Smooth muscle cell (in vitro differentiated cells): ENCODE results near the gene EIF3CL. TPM values are rescaled to one million over a fixed set of nuclear protein-coding genes. Genes with fewer than 3 reads are reported as not detected.
"Not testable (repeated sequence)": the region's sequence is repeated elsewhere in the genome, so short reads cannot be mapped to it uniquely, and the experiment has no call there.

Source experiments
- DNase-seq: peaks from one replicate; lab custom pipeline; 2025; ENCODE audit not compliant: unreplicated experiment; lab: John Stamatoyannopoulos, UW
- H2AFZ ChIP-seq: fragments of 200-600 bp; sonication (generic); 2 replicates; pipeline ENCODE4 v1.6.0; 2016; ENCODE audit warnings: antibody characterized with exemption, low read depth, mild to moderate bottlenecking
- H3F3A ChIP-seq: fragments of 200-600 bp; sonication (generic); 2 replicates; pipeline ENCODE4 v1.6.0; 2017; ENCODE audit warnings: antibody characterized with exemption, low read depth
- H3K27ac ChIP-seq: fragments of 200-600 bp; sonication (generic); 2 replicates; pipeline ENCODE4 v1.5.1; 2016; ENCODE audit warnings: low read depth, mild to moderate bottlenecking
- H3K27me3 ChIP-seq: fragments of 200-600 bp; sonication (generic); 2 replicates; pipeline ENCODE4 v1.6.1; 2016; ENCODE audit warnings: low read depth, mild to moderate bottlenecking
- H3K36me3 ChIP-seq: fragments of 200-600 bp; sonication (generic); 2 replicates; pipeline ENCODE4 v1.5.1; 2016; ENCODE audit warnings: low read depth
- H3K4me1 ChIP-seq: fragments of 200-600 bp; sonication (generic); 2 replicates; pipeline ENCODE4 v1.5.1; 2016; ENCODE audit warnings: low read depth
- H3K4me2 ChIP-seq: fragments of 200-600 bp; sonication (generic); 2 replicates; pipeline ENCODE4 v1.6.0; 2016; ENCODE audit warnings: mild to moderate bottlenecking
- H3K4me3 ChIP-seq: fragments of 200-600 bp; sonication (generic); 2 replicates; pipeline ENCODE4 v1.5.1; 2016; ENCODE audit warnings: mild to moderate bottlenecking
- H3K79me2 ChIP-seq: fragments of 200-600 bp; sonication (generic); 2 replicates; pipeline ENCODE4 v1.6.0; 2016; ENCODE audit warnings: low read depth, mild to moderate bottlenecking
- H3K9ac ChIP-seq: fragments of 200-600 bp; sonication (generic); 2 replicates; pipeline ENCODE4 v1.6.0; 2016; ENCODE audit warnings: low read depth
- H3K9me3 ChIP-seq: fragments of 200-600 bp; sonication (generic); replicated peaks from 2 replicates; pipeline ENCODE4 v1.5.1; 2016; ENCODE audit warnings: low read depth
- H4K20me1 ChIP-seq: fragments of 200-600 bp; sonication (generic); 2 replicates; pipeline ENCODE4 v1.6.0; 2016; ENCODE audit warnings: low read depth
- WGBS: methylation state at CpG from one replicate; pipeline ENCODE4 v1.1.7; 2016; ENCODE audit warnings: low lambda C conversion rate; 5-methylcytosine and 5-hydroxymethylcytosine counted together
- polyA plus RNA-seq: library from polyadenylated mRNA; unstranded; fragments of >200 nt; fragmentation: Nextera tagmentation; extraction: Ambion mirVana; gene quantifications from 2 replicates; pipeline ENCODE4 v1.2.1, GENCODE V29; 2016
- total RNA-seq: library from RNA; depleted of rRNA; stranded (reverse); fragments of >200 nt; gene quantifications from 2 replicates; pipeline ENCODE4 v1.2.3, GENCODE V29; 2014

The EIF3CL gene
- total and polyA plus RNA-seq, 2 experiments from 2014 or later = 86.8 TPM; not detected in 1

DNA sequence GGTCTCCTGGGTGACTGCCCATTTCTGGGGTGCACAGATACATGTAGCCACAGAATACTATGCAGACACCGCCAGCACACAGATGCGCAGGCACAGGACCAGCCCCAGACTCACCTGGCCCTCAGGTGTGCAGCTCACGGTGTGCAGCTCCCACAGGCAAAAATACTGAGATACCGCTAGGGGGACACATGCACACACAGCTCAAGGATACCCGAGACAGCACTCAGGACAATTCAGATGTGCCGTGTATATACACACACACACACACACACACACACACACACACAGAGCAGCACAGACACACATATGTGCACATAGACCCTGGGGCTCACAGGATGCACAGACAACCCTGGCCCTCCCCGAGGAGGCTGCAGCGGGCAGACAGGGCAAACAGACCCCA lies 28.5 kb downstream of the EIF3CL start:
- H3K27me3 ChIP-seq, H3K4me3 ChIP-seq, H4K20me1 ChIP-seq, H2AFZ ChIP-seq, H3F3A ChIP-seq, H3K27ac ChIP-seq, H3K79me2 ChIP-seq, H3K9me3 ChIP-seq, DNase-seq, H3K36me3 ChIP-seq, H3K4me2 ChIP-seq, H3K9ac ChIP-seq, H3K4me1 ChIP-seq: not testable (repeated sequence)
- 33% methylated on average over 5 of the region's 8 CpGs for WGBS

DNA sequence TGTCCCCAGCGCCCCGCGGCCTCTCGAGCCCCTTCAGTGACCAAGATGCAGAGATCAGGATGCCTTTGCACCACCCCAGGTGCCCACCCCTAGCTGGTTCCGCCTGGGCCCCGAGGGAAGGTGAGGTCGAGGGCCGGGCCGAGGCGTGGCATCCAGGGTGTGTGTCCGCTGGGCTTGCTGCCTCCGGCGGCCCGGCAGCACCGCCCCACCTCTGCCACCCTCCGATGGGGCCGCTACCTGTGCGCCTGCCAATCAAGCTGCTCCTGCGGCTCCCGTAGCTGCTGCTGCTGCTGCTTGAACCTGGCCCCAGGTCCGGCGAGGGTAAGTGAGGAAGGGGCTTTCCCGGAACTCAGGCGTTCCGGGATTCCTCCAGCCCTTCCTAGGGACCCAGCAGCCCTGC lies 29.4 kb downstream of the EIF3CL start:
- not testable (repeated sequence) for H3K4me3 ChIP-seq, H3K9ac ChIP-seq, H3K27me3 ChIP-seq, H3K36me3 ChIP-seq, H3K4me2 ChIP-seq, H3F3A ChIP-seq, DNase-seq, H3K4me1 ChIP-seq, H4K20me1 ChIP-seq, H2AFZ ChIP-seq, H3K79me2 ChIP-seq, H3K27ac ChIP-seq, H3K9me3 ChIP-seq
- 5% methylated on average over 7 of the region's 25 CpGs for WGBS

DNA sequence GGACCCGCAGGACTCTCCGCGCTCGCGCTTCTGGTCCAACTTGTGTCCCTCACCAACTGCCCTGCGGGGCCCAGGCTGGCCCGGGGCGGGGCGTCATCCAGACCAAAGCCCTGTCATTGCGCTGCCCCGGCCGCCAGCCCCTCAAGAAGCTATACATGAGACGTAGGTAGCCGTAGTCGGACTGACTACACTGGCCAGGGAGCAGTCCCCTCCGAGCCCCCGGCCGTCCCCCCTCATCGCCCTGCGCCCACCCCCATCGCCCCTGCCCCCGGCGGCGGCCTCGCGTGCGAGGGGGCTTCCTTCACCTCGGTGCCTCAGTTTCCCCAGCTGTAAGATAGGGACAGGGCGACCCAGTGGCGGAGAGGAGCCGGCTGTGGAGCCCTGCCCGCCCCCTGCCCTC lies 35.7 kb downstream of the EIF3CL start:
- not testable (repeated sequence) for H3K9me3 ChIP-seq, H3K4me3 ChIP-seq, H4K20me1 ChIP-seq, H3K27ac ChIP-seq, H3K27me3 ChIP-seq, DNase-seq, H3K79me2 ChIP-seq, H3K9ac ChIP-seq, H3K4me1 ChIP-seq, H3F3A ChIP-seq, H3K4me2 ChIP-seq, H2AFZ ChIP-seq, H3K36me3 ChIP-seq
- 89% methylated on average over 20 of the region's 32 CpGs for WGBS

DNA sequence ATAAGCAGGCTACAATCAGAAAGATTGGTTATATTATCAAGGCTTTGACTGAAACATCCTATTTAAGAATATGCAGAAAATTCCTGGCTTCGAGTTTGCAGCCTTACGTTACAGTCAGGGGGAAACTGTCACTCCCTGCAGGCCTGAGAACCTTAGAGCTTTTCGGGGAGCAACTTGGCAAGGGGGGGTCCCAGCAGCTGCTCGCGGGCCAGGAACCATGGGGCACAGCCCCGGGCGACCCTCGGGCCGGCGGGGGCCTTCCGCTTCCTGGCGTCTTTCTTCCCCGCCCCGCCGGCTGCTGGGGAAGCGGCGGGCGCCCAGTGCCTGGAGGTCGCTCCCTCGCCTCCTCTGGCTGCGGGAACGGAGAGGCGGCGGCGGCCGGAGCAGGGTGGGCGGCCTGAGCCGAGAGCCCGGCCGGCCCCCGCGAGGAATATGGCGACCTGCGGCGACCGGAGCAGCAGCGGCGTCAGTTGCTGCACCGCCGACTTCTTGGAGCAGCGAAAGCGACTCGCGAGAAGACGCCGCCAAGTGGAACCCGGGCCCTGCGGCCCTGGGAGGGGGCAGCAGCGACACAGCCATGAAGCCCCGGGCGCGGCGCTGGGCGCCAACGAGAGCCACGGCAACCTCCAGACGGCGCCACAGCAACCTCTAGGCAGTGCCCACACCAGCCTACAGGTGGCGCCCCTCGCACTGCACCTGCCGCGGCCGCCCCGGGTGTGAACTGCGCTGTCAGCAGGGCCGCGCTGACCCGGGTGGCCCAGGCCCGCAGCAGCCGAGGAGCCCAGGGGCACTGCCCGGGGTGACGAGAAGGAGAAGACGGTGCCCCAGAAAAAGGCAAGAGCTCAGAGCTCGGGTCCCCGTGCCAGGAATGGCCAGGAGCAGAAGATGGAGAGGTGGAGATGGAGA lies 39.1 kb downstream of the EIF3CL start:
- not testable (repeated sequence) for H3K9me3 ChIP-seq, H3K9ac ChIP-seq, H3K36me3 ChIP-seq, H3K27me3 ChIP-seq, DNase-seq, H3F3A ChIP-seq, H3K4me1 ChIP-seq, H3K4me3 ChIP-seq, H4K20me1 ChIP-seq, H3K4me2 ChIP-seq, H3K79me2 ChIP-seq, H2AFZ ChIP-seq, H3K27ac ChIP-seq
- WGBS = no CpG with 5 or more reads among the region's 75 CpGs

DNA sequence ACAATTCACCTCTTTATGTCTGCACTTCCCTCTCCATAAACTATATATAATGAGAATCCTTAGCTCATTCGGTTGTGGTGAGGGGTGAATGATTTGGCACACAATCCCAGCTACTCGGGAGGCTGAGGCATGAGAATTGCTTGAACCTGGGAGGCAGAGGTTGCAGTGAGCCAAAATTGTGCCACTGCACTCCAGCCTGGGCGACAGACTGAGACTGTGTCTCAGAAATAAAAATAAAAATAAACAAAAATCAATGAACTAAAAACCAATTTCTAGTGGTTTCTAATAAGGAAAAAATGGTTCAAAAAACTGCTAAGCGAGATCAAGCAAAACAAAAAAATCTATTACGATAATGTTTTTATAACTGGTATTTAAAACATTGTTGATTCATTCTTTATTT lies 40.2 kb downstream of the EIF3CL start, which contains the start of gene NPIPB6:
Gene NPIPB6 (minus strand): TSS at position 101 of the 400 bp plus-strand sequence. CDS start 686 bp downstream, outside the sequence.
- not testable (repeated sequence) for H3K27me3 ChIP-seq, H3K9ac ChIP-seq, H3K4me2 ChIP-seq, H3K4me1 ChIP-seq, H3K4me3 ChIP-seq, H3K9me3 ChIP-seq, H2AFZ ChIP-seq, H4K20me1 ChIP-seq, DNase-seq, H3K36me3 ChIP-seq, H3F3A ChIP-seq, H3K27ac ChIP-seq, H3K79me2 ChIP-seq
- no CpG with 5 or more reads among the region's 5 CpGs for WGBS

DNA sequence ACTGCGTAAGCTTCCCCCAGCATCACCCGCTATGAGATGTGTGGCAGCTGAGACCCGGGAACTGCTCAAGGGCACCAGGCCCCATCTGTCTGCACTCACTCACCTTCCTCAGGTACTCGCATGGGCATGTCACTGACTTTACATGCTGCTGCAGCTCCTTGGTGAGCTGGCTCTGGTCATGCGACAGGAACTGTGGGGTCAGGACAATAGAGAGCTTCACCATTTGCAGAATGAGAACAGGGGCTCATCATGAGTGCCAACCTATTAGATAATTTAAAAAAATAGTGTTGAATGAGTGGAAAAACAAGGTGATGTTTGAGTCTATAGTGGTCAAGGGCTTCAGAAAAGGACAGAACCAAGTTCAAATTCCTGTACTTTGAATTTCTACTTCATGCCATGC lies 41.0 kb downstream of the EIF3CL start:
- not testable (repeated sequence) for H4K20me1 ChIP-seq, H3K4me1 ChIP-seq, H2AFZ ChIP-seq, H3K27me3 ChIP-seq, H3K79me2 ChIP-seq, H3K9me3 ChIP-seq, H3K36me3 ChIP-seq, H3K27ac ChIP-seq, DNase-seq, H3F3A ChIP-seq, H3K4me3 ChIP-seq, H3K4me2 ChIP-seq, H3K9ac ChIP-seq
- WGBS = 75% methylated on average over 2 of the region's 5 CpGs

DNA sequence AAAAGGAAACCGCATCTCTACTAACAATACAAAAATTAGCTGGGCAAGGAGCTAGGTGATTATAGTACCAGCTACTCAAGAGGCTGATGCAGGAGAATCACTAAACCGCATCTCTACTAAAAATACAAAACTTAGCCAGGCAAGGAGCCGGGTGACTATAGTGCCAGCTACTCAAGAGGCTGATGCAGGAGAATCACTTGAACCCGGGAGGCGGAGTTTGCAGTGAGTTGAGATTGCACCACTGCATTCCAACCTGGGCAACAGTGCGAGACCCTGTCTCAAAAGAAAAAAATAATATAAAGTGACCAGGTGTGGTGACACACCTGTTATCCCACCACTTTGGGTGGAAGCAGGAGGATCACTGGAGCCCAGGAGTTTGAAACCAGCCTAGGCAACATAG lies 65.4 kb downstream of the EIF3CL start:
- H3K79me2 ChIP-seq, H3K27ac ChIP-seq, H3K36me3 ChIP-seq, H2AFZ ChIP-seq, H3K27me3 ChIP-seq, DNase-seq, H3K9me3 ChIP-seq, H4K20me1 ChIP-seq, H3K4me2 ChIP-seq, H3K4me1 ChIP-seq, H3K9ac ChIP-seq, H3F3A ChIP-seq, H3K4me3 ChIP-seq: not testable (repeated sequence)
- WGBS = 99% methylated on average over 5 of the region's 6 CpGs

DNA sequence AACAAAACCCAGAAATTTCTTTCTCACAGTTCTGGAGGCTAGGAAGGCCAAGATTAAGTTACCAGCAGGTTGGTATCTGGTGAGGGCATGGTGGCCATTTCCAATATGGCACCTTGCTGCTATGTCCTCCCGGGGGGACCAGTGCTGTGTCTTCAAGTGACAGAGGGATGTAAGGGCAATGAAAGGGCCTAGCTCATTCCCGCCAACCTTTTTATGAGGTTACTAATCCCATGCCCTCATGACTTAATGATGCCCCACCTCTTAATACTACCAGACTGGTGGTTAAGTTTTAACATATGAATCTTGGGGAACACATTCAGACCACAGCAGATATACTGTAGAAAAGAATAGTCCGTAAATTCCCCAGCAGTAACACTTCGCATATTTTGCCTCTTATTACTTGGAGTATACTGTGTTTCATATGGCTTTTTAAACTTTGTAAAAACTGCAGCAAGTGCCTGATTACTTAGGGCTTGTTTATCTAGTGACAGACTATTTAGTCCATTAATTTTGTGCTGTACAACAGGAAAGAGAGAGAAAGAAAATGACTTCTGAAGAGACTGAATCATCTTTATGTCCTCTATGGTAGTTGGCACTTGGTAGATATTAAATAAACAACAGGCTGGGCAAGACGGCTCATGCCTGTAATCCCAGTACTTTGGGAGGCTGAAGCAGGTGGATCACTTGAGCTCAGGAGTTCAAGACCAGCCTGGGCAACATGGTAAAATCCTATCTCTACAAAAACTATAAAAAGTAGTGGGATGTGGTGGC lies 66.5 kb downstream of the EIF3CL start:
- not testable (repeated sequence) for H3K36me3 ChIP-seq
- WGBS = 79% methylated on average over 5 of the region's 5 CpGs

More for the DNA sequence above, 66.5 kb downstream of the EIF3CL start:
- H2AFZ ChIP-seq, H3K4me2 ChIP-seq, H3K4me3 ChIP-seq, H3K27me3 ChIP-seq, H4K20me1 ChIP-seq, DNase-seq, H3K27ac ChIP-seq, H3K9me3 ChIP-seq, H3F3A ChIP-seq, H3K4me1 ChIP-seq, H3K9ac ChIP-seq, H3K79me2 ChIP-seq: not testable (repeated sequence)
